HEK293T (cell line): ENCODE results near the gene TRIM24.

Experiments
- CTCF ChIA-PET: fragments of 350-600 bp; formaldehyde crosslinking; extraction: SDS; loops from one replicate; lab custom pipeline; 2021; ENCODE audit warnings: antibody characterized with exemption, inconsistent platforms; lab: Yijun Ruan, JAX
- POLR2A ChIA-PET: fragments of 350-600 bp; formaldehyde crosslinking; extraction: SDS; loops from one replicate; lab custom pipeline; 2020; ENCODE audit warnings: antibody characterized with exemption, inconsistent platforms; lab: Yijun Ruan, JAX
- DNase-seq: peaks from one replicate; pipeline ENCODE4 v3.0.0; 2012; ENCODE audit warnings: mixed read lengths; ENCODE audit errors: extremely low spot score
- ARNT ChIP-seq: fragments of 450-650 bp; IDR thresholded peaks from 2 replicates; pipeline ENCODE4 v1.6.1; 2017; ENCODE audit warnings: mild to moderate bottlenecking
- BHLHE40 ChIP-seq: fragments of 450-650 bp; IDR thresholded peaks from 2 replicates; pipeline ENCODE4 v1.6.1; 2016; ENCODE audit warnings: mild to moderate bottlenecking, moderate library complexity, borderline replicate concordance
- CTBP1 ChIP-seq: fragments of 450-650 bp; IDR thresholded peaks from 2 replicates; pipeline ENCODE4 v1.6.1; 2016; ENCODE audit warnings: borderline replicate concordance
- ELF4 ChIP-seq: fragments of 450-650 bp; IDR thresholded peaks from 2 replicates; pipeline ENCODE4 v1.6.1; 2017; ENCODE audit warnings: antibody characterized with exemption
- FOXA1 ChIP-seq: fragments of 450-650 bp; IDR thresholded peaks from 2 replicates; pipeline ENCODE4 v1.6.1; 2016; ENCODE audit warnings: mild to moderate bottlenecking
- FOXK2 ChIP-seq: fragments of 450-650 bp; IDR thresholded peaks from 2 replicates; pipeline ENCODE4 v1.6.1; 2016; ENCODE audit warnings: mild to moderate bottlenecking
- FOXM1 ChIP-seq: fragments of 450-650 bp; IDR thresholded peaks from 2 replicates; pipeline ENCODE4 v1.6.1; 2017; ENCODE audit warnings: mild to moderate bottlenecking, borderline replicate concordance
- HDGF ChIP-seq: fragments of 450-650 bp; IDR thresholded peaks from 2 replicates; pipeline ENCODE4 v1.6.1; 2017; ENCODE audit warnings: antibody characterized with exemption, borderline replicate concordance
- L3MBTL2 ChIP-seq: fragments of 450-650 bp; conservative IDR thresholded peaks from 2 replicates; pipeline ENCODE4 v1.6.1; 2016; ENCODE audit warnings: mild to moderate bottlenecking
- LEF1 ChIP-seq: fragments of 450-650 bp; IDR thresholded peaks from 2 replicates; pipeline ENCODE4 v1.6.1; 2017; ENCODE audit warnings: mild to moderate bottlenecking, borderline replicate concordance
- NFRKB ChIP-seq: fragments of 450-650 bp; IDR thresholded peaks from 2 replicates; pipeline ENCODE4 v1.6.1; 2016; ENCODE audit warnings: mild to moderate bottlenecking, moderate library complexity
- SP1 ChIP-seq: fragments of 450-650 bp; IDR thresholded peaks from 2 replicates; pipeline ENCODE4 v1.6.1; 2017
- SUZ12 ChIP-seq: fragments of 450-650 bp; IDR thresholded peaks from 2 replicates; pipeline ENCODE4 v1.6.1; 2016; ENCODE audit warnings: mild to moderate bottlenecking
- TARDBP ChIP-seq: fragments of 450-650 bp; IDR thresholded peaks from 2 replicates; pipeline ENCODE4 v1.6.1; 2016
- ZNF384 ChIP-seq: fragments of 450-650 bp; IDR thresholded peaks from 2 replicates; pipeline ENCODE4 v1.6.1; 2016
- TF ChIP-seq, protein P1 (sequence below): fragments of 450-650 bp; IDR thresholded peaks from 2 replicates; pipeline ENCODE4 v1.6.1; 2016

The TRIM24 gene

DNA sequence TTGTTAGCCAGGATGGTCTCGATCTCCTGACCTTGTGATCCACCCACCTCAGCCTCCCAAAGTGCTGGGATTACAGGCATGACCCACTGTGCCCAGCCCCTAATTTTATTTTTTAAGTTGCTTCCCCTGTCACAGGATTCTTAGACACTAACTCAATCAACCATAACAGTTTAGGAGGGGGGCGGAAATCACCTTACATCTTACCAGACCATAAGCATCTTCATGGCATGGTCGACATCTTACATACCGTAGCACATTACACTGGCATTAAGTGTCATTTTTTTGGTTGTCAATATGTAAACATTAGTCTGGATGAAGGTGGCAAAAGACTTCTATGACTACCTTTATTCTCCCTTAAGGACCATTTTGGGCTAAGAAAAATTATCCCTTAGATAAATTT, 95.6 kb downstream of the TRIM24 start:
- DNase-seq = no peak
- ChIA-PET CTCF (no interaction called here), POLR2A (no interaction called here)
- no peak for TF ChIP-seq L3MBTL2
- no peak for TF ChIP-seq SUZ12

DNA sequence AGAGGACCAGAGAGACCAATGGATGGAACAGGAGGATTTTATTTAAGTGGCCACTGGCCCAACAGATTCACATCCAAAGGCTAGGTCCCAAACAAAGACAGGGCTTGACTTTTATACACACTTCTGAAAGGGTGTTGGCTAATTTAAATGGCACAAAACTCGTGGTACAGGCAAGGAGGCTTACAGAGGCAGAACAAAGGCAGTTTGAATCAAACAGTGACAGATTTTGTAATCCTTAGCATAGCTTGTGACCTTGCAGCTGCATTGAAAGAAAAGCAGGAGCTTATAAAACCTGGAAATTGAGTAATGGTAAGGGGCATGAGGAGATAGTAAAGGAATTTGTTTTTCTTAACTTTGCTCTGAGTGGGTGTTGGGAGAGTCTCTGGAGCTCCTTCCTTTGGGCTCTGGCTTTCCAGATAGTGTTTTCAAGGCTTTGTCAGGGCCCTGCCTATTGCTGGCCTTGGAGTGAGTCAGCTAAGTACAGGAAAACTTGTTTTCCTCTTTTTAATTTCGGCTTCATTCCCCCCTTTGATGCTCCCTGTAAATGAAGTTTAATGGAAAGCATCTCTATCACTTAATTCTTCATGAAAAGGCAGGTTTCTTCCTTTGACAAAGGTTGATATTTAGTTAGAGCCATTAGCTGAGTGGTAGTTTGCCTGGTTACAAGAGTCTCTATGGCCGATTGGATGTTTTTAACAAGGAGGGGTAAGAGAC, 96.9 kb downstream of the TRIM24 start:
- CTCF ChIA-PET = no interaction called here

DNA sequence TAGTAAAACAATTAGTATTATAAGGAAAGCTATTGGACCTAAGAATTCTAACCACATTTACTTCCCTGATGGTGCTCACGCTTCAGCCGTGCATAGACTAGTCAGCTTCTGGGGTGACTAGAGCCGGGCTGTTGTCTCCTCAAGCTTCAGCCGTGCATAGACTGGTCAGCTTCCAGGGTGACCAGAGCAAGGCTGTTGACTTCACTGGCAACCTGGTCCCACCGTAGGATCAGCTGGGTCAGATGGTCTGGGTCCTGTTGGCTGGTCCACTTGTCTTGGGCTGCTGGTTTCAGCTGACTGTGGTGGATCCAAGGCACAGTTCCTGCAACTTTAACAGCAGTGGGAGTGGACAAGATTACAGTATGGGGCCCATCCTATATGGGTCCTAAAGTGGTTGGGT, 99.4 kb downstream of the TRIM24 start:
- ChIA-PET CTCF (no interaction called here), POLR2A (no interaction called here)
- no peak for DNase-seq
- TF ChIP-seq ZNF384 (no peak), L3MBTL2 (no peak), ARNT (no peak), FOXA1 (no peak), CTBP1 (no peak), NFRKB (no peak), HDGF (no peak), SUZ12 (no peak), ELF4 (no peak), LEF1 (no peak), FOXM1 (no peak), BHLHE40 (no peak), SP1 (no peak), TARDBP (no peak), FOXK2 (no peak)
- TF ChIP-seq, protein P1, sequence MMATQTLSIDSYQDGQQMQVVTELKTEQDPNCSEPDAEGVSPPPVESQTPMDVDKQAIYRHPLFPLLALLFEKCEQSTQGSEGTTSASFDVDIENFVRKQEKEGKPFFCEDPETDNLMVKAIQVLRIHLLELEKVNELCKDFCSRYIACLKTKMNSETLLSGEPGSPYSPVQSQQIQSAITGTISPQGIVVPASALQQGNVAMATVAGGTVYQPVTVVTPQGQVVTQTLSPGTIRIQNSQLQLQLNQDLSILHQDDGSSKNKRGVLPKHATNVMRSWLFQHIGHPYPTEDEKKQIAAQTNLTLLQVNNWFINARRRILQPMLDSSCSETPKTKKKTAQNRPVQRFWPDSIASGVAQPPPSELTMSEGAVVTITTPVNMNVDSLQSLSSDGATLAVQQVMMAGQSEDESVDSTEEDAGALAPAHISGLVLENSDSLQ = no peak

More for the DNA sequence above, 96.9 kb downstream of the TRIM24 start:
- no peak for DNase-seq
- TF ChIP-seq SUZ12 (no peak), LEF1 (no peak), FOXA1 (no peak), ARNT (no peak), FOXM1 (no peak), NFRKB (no peak), L3MBTL2 (no peak), BHLHE40 (no peak), TARDBP (no peak)
- TF ChIP-seq, protein P1 = no peak
- POLR2A ChIA-PET = no interaction called here

DNA sequence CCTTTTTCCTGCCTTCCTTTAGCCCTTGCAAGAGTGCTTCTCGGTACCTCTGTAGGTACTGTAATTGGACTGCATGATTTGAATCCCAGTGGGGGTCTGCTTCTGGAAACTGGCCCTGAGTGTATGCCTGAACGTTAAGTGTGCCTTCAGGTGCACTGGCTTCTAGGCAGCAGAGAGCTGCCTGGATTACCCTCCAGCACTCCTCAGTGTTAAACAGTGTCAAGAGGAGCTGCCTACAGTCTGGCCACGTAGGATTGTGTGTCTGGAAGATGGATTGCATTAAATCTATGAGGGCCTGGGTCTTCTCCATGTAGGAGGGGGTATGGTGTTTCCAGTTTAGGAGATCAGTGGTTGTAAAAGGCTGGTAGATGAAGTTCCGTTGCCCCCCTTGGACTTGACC, 103.7 kb downstream of the TRIM24 start:
- TF ChIP-seq FOXA1 (no peak), NFRKB (no peak), ELF4 (no peak), ARNT (no peak), FOXK2 (no peak), HDGF (no peak), ZNF384 (no peak), TARDBP (no peak), BHLHE40 (no peak), FOXM1 (no peak), L3MBTL2 (no peak), CTBP1 (no peak), SP1 (no peak), LEF1 (no peak), SUZ12 (no peak)
- TF ChIP-seq, protein P1 = no peak
- ChIA-PET POLR2A (no interaction called here), CTCF (no interaction called here)
- no peak for DNase-seq

DNA sequence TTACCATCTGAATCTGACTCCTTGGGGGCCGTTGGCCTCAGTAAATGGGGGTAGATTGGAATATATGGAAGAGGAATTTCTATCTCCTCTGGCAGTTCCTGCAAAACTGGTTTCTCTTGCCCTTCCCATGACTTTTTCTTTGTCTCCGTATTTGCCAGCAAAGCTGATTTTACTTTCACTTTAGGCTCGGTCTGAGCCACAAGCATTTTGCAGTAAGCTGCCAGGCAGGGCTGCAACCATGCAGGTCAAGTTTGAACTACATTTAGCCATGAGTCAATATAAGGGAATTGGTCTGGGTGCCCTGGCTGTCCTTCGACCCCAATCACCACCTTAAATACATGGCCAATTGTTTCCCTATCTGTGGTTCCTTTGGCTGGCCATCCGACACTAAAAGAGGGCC, 104.3 kb downstream of the TRIM24 start:
- CTCF ChIA-PET = no interaction called here
- DNase-seq = no peak

DNA sequence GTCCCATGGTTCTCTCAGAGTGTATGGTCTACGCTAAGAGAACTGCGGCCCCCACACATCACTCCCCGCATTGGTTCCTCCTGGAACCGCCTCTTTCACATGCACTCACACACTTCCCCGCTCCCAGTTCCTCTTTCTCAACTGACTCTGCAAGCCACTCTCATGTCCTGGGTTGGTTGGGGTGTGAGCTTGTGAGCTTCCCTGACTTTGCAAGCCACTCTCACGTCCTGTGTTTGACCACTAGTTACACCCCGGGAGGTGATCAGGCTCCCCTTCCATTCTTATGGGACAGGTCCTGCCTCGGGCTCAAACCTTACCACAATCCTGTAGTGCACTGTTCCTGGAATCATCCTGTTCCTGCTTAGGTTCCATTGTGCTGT, 105.0 kb downstream of the TRIM24 start:
- CTCF ChIA-PET = no interaction called here
- no peak for TF ChIP-seq HDGF
- no peak for TF ChIP-seq SUZ12
- no peak for TF ChIP-seq ZNF384
- TF ChIP-seq, protein P1 = no peak
- no peak for TF ChIP-seq ARNT
- TF ChIP-seq FOXA1 = no peak
- TF ChIP-seq FOXM1 = no peak
- no peak for TF ChIP-seq L3MBTL2
- no peak for TF ChIP-seq CTBP1
- TF ChIP-seq TARDBP = no peak
- TF ChIP-seq LEF1 = no peak
- TF ChIP-seq SP1 = no peak
- no peak for DNase-seq
- POLR2A ChIA-PET = no interaction called here

More for the DNA sequence above, 104.3 kb downstream of the TRIM24 start:
- POLR2A ChIA-PET = no interaction called here
- no peak for TF ChIP-seq HDGF
- no peak for TF ChIP-seq LEF1
- TF ChIP-seq L3MBTL2 = no peak
- TF ChIP-seq TARDBP = no peak
- no peak for TF ChIP-seq CTBP1
- no peak for TF ChIP-seq NFRKB
- TF ChIP-seq FOXK2 = no peak
